ENCODE measurements around the gene BOD1L1.

Gene BOD1L1

GRCh38 chr4:13645075-13645474, 17.6 kb upstream of the BOD1L1 start:
- no peak overlapping the region for H3K27ac ChIP-seq (ENCODE audit: low read depth, low read length)
- no peaks in the 10 kb centered on the region for H3K9me3 ChIP-seq (ENCODE audit: low read length)
- peaks cover 5% of the 10 kb centered on the region for H3K4me1 ChIP-seq (ENCODE audit: insufficient read depth, low read length)
- no peak overlapping the region for H3K9ac ChIP-seq (ENCODE audit: low read length)
- no peaks in the 10 kb centered on the region for H3K27me3 ChIP-seq (ENCODE audit: control insufficient read depth in 1 of 2, insufficient read depth in 2 of 2, low read length in 2 of 2)
- H3K36me3 ChIP-seq (ENCODE audit: insufficient read depth, low read length), result no peaks in the 10 kb centered on the region
- H3K4me3 ChIP-seq (ENCODE audit: low read depth in 1 of 2, low read length in 2 of 2), result no peak overlapping the region

- Histone ChIP-seq H3K36me3 (ENCODE audit: insufficient read depth, low read length) (no peaks in the 10 kb centered on the region), H3K27ac (ENCODE audit: low read depth, low read length) (no peak overlapping the region), H3K4me3 (ENCODE audit: low read depth in 1 of 2, low read length in 2 of 2) (no peak overlapping the region), H3K4me1 (ENCODE audit: insufficient read depth, low read length) (peaks cover 5% of the 10 kb centered on the region), H3K27me3 (ENCODE audit: control insufficient read depth in 1 of 2, insufficient read depth in 2 of 2, low read length in 2 of 2) (no peaks in the 10 kb centered on the region), H3K9ac (ENCODE audit: low read length) (no peak overlapping the region), H3K9me3 (ENCODE audit: low read length) (no peaks in the 10 kb centered on the region)
Observed at GRCh38 chr4:13642170-13642950, 14.8 kb upstream of the BOD1L1 start.

- Histone ChIP-seq H3K27ac (ENCODE audit: low read depth, low read length) (no peak overlapping the region), H3K9ac (ENCODE audit: low read length) (no peak overlapping the region), H3K9me3 (ENCODE audit: low read length) (no peaks in the 10 kb centered on the region), H3K4me1 (ENCODE audit: insufficient read depth, low read length) (peaks cover 5% of the 10 kb centered on the region), H3K36me3 (ENCODE audit: insufficient read depth, low read length) (no peaks in the 10 kb centered on the region), H3K4me3 (ENCODE audit: low read depth in 1 of 2, low read length in 2 of 2) (no peak overlapping the region), H3K27me3 (ENCODE audit: control insufficient read depth in 1 of 2, insufficient read depth in 2 of 2, low read length in 2 of 2) (no peaks in the 10 kb centered on the region)
Observed at GRCh38 chr4:13641084-13641483, 13.6 kb upstream of the BOD1L1 start.

GRCh38 chr4:13640149-13640940, 12.8 kb upstream of the BOD1L1 start:
- Histone ChIP-seq H3K4me3 (ENCODE audit: low read depth in 1 of 2, low read length in 2 of 2) (no peak overlapping the region), H3K36me3 (ENCODE audit: insufficient read depth, low read length) (no peaks in the 10 kb centered on the region), H3K27me3 (ENCODE audit: control insufficient read depth in 1 of 2, insufficient read depth in 2 of 2, low read length in 2 of 2) (no peaks in the 10 kb centered on the region), H3K9ac (ENCODE audit: low read length) (no peak overlapping the region), H3K27ac (ENCODE audit: low read depth, low read length) (no peak overlapping the region), H3K9me3 (ENCODE audit: low read length) (no peaks in the 10 kb centered on the region), H3K4me1 (ENCODE audit: insufficient read depth, low read length) (peaks cover 5% of the 10 kb centered on the region)

- H3K36me3 ChIP-seq (ENCODE audit: insufficient read depth, low read length), result no peaks in the 10 kb centered on the region
- H3K27ac ChIP-seq (ENCODE audit: low read depth, low read length), result no peak overlapping the region
- no peak overlapping the region for H3K9ac ChIP-seq (ENCODE audit: low read length)
- H3K4me1 ChIP-seq (ENCODE audit: insufficient read depth, low read length), result no peaks in the 10 kb centered on the region
- H3K4me3 ChIP-seq (ENCODE audit: low read depth in 1 of 2, low read length in 2 of 2), result no peak overlapping the region
- no peaks in the 10 kb centered on the region for H3K27me3 ChIP-seq (ENCODE audit: control insufficient read depth in 1 of 2, insufficient read depth in 2 of 2, low read length in 2 of 2)
- H3K9me3 ChIP-seq (ENCODE audit: low read length), result no peaks in the 10 kb centered on the region
Observed at GRCh38 chr4:13635286-13635799, 7.8 kb upstream of the BOD1L1 start.

- Histone ChIP-seq H3K4me1 (ENCODE audit: insufficient read depth, low read length) (peaks cover 3% of the 10 kb centered on the region), H3K9me3 (ENCODE audit: low read length) (no peaks in the 10 kb centered on the region), H3K4me3 (ENCODE audit: low read depth in 1 of 2, low read length in 2 of 2) (no peak overlapping the region), H3K9ac (ENCODE audit: low read length) (no peak overlapping the region), H3K27ac (ENCODE audit: low read depth, low read length) (no peak overlapping the region), H3K36me3 (ENCODE audit: insufficient read depth, low read length) (no peaks in the 10 kb centered on the region), H3K27me3 (ENCODE audit: control insufficient read depth in 1 of 2, insufficient read depth in 2 of 2, low read length in 2 of 2) (no peaks in the 10 kb centered on the region)
Observed at GRCh38 chr4:13633671-13634070, 6.1 kb upstream of the BOD1L1 start.

GRCh38 chr4:13627178-13627605, 333 bp downstream of the BOD1L1 start:
- peaks cover 23% of the 10 kb centered on the region for H3K4me1 ChIP-seq (ENCODE audit: insufficient read depth, low read length)

GRCh38 chr4:13626492-13627177, 890 bp downstream of the BOD1L1 start:
- H3K36me3 ChIP-seq (ENCODE audit: insufficient read depth, low read length), result no peaks in the 10 kb centered on the region
- H3K9ac ChIP-seq (ENCODE audit: low read length), result peak overlapping the region; percentile 52
- no peaks in the 10 kb centered on the region for H3K27me3 ChIP-seq (ENCODE audit: control insufficient read depth in 1 of 2, insufficient read depth in 2 of 2, low read length in 2 of 2)
- H3K4me3 ChIP-seq (ENCODE audit: low read depth in 1 of 2, low read length in 2 of 2), result peak overlapping the region; percentile 98 to 99
- peak overlapping the region; percentile 59 for H3K27ac ChIP-seq (ENCODE audit: low read depth, low read length)
- H3K9me3 ChIP-seq (ENCODE audit: low read length), result no peaks in the 10 kb centered on the region
- H3K4me1 ChIP-seq (ENCODE audit: insufficient read depth, low read length), result peaks cover 23% of the 10 kb centered on the region

More at GRCh38 chr4:13627178-13627605, 333 bp downstream of the BOD1L1 start:
- H3K4me3 ChIP-seq (ENCODE audit: low read depth in 1 of 2, low read length in 2 of 2), result peak overlapping the region; percentile 98 to 99
- H3K9me3 ChIP-seq (ENCODE audit: low read length), result no peaks in the 10 kb centered on the region
- no peaks in the 10 kb centered on the region for H3K27me3 ChIP-seq (ENCODE audit: control insufficient read depth in 1 of 2, insufficient read depth in 2 of 2, low read length in 2 of 2)
- peak overlapping the region; percentile 52 for H3K9ac ChIP-seq (ENCODE audit: low read length)
- H3K27ac ChIP-seq (ENCODE audit: low read depth, low read length), result peak overlapping the region; percentile 95
- no peaks in the 10 kb centered on the region for H3K36me3 ChIP-seq (ENCODE audit: insufficient read depth, low read length)

GRCh38 chr4:13618212-13618806, 9.2 kb downstream of the BOD1L1 start:
- Histone ChIP-seq H3K4me1 (ENCODE audit: insufficient read depth, low read length) (no peaks in the 10 kb centered on the region), H3K9ac (ENCODE audit: low read length) (no peak overlapping the region), H3K36me3 (ENCODE audit: insufficient read depth, low read length) (peaks cover 38% of the 10 kb centered on the region), H3K9me3 (ENCODE audit: low read length) (no peaks in the 10 kb centered on the region), H3K4me3 (ENCODE audit: low read depth in 1 of 2, low read length in 2 of 2) (no peak overlapping the region), H3K27ac (ENCODE audit: low read depth, low read length) (no peak overlapping the region), H3K27me3 (ENCODE audit: control insufficient read depth in 1 of 2, insufficient read depth in 2 of 2, low read length in 2 of 2) (no peaks in the 10 kb centered on the region)

- peaks cover 43% of the 10 kb centered on the region for H3K36me3 ChIP-seq (ENCODE audit: insufficient read depth, low read length)
- H3K4me1 ChIP-seq (ENCODE audit: insufficient read depth, low read length), result no peaks in the 10 kb centered on the region
- no peaks in the 10 kb centered on the region for H3K27me3 ChIP-seq (ENCODE audit: control insufficient read depth in 1 of 2, insufficient read depth in 2 of 2, low read length in 2 of 2)
- H3K9me3 ChIP-seq (ENCODE audit: low read length), result no peaks in the 10 kb centered on the region
- no peak overlapping the region for H3K27ac ChIP-seq (ENCODE audit: low read depth, low read length)
- H3K9ac ChIP-seq (ENCODE audit: low read length), result no peak overlapping the region
- H3K4me3 ChIP-seq (ENCODE audit: low read depth in 1 of 2, low read length in 2 of 2), result no peak overlapping the region
Observed at GRCh38 chr4:13617801-13618200, 9.7 kb downstream of the BOD1L1 start.

- H3K4me3 ChIP-seq (ENCODE audit: low read depth in 1 of 2, low read length in 2 of 2), result no peak overlapping the region
- no peak overlapping the region for H3K27ac ChIP-seq (ENCODE audit: low read depth, low read length)
- H3K27me3 ChIP-seq (ENCODE audit: control insufficient read depth in 1 of 2, insufficient read depth in 2 of 2, low read length in 2 of 2), result no peaks in the 10 kb centered on the region
- H3K9me3 ChIP-seq (ENCODE audit: low read length), result no peaks in the 10 kb centered on the region
- peaks cover 55% of the 10 kb centered on the region for H3K36me3 ChIP-seq (ENCODE audit: insufficient read depth, low read length)
- H3K9ac ChIP-seq (ENCODE audit: low read length), result no peak overlapping the region
- H3K4me1 ChIP-seq (ENCODE audit: insufficient read depth, low read length), result peaks cover 9% of the 10 kb centered on the region
Observed at GRCh38 chr4:13616597-13616996, 10.9 kb downstream of the BOD1L1 start.

Measured in muscle layer of colon (tissue), 2 donors.